ENCODE data around the gene PAXX. TPM values are rescaled to one million over a fixed set of nuclear protein-coding genes. Genes with fewer than 3 reads are reported as not detected.

Gene PAXX
- total RNA-seq, 1 experiment from 2014 or later, result 64.0 TPM

GRCh38 chr9:136977223-136977622, 15.0 kb upstream of the PAXX start, which contains the start of gene PTGDS:
PTGDS (plus strand) TSS chr9:136977504; CDS start chr9:136977579, 75 bp downstream.
- DNase-seq (ENCODE audit: low read depth, low spot score) (no peak), ATAC-seq (peak; percentile 12)
- intact Hi-C loops (cut with micrococcal nuclease; ENCODE audit: unreplicated experiment), result no loop called here
- in situ Hi-C loops (cut with HindIII; ENCODE audit: low pct_unique_long_range_greater_than_20kb, low sequenced_read_pairs), result no loop called here
- H3K36me3 ChIP-seq (ENCODE audit: control insufficient read depth, insufficient read depth, low read length), result no peaks in the 10 kb centered on the region
- H3K4me3 ChIP-seq (ENCODE audit: low read depth in 2 of 2, low read length in 2 of 2), result peak within 1 kb of the TSS; percentile 51 to 54
- TF ChIP-seq, protein P1, sequence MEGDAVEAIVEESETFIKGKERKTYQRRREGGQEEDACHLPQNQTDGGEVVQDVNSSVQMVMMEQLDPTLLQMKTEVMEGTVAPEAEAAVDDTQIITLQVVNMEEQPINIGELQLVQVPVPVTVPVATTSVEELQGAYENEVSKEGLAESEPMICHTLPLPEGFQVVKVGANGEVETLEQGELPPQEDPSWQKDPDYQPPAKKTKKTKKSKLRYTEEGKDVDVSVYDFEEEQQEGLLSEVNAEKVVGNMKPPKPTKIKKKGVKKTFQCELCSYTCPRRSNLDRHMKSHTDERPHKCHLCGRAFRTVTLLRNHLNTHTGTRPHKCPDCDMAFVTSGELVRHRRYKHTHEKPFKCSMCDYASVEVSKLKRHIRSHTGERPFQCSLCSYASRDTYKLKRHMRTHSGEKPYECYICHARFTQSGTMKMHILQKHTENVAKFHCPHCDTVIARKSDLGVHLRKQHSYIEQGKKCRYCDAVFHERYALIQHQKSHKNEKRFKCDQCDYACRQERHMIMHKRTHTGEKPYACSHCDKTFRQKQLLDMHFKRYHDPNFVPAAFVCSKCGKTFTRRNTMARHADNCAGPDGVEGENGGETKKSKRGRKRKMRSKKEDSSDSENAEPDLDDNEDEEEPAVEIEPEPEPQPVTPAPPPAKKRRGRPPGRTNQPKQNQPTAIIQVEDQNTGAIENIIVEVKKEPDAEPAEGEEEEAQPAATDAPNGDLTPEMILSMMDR (IDR thresholded peaks at IDR 0.05), result no peak
- TF ChIP-seq POLR2AphosphoS5 (IDR thresholded peaks at IDR 0.05; ENCODE audit: low read depth, low read length) (no peak), TCF7L2 (IDR thresholded peaks at IDR 0.05; ENCODE audit: low read depth, low read length) (no peak), SIN3A (IDR thresholded peaks at IDR 0.05; ENCODE audit: borderline replicate concordance, insufficient read depth, low read depth, low read length) (no peak), REST (IDR thresholded peaks at IDR 0.05; ENCODE audit: insufficient read depth in 1 of 2, low read depth in 2 of 2, low read length in 1 of 2) (no peak)
- H3K27ac ChIP-seq (ENCODE audit: low read length), result no peak within 1 kb of the TSS
- no TSS peak for BruUV-seq (replicated peaks)
- no peaks in the 10 kb centered on the region for H3K9me3 ChIP-seq (ENCODE audit: control insufficient read depth, insufficient read depth, low read depth, low read length)
- H3K4me1 ChIP-seq (ENCODE audit: control insufficient read depth, insufficient read depth, low read length), result no peaks in the 10 kb centered on the region
- ChIA-PET POLR2A (no interaction called here), CTCF (no interaction called here)
- no peaks in the 10 kb centered on the region for H3K27me3 ChIP-seq (ENCODE audit: control insufficient read depth, insufficient read depth, low read length)

- Histone ChIP-seq H3K9me3 (ENCODE audit: control insufficient read depth, insufficient read depth, low read depth, low read length) (no peaks in the 10 kb centered on the region), H3K36me3 (ENCODE audit: control insufficient read depth, insufficient read depth, low read length) (no peaks in the 10 kb centered on the region), H3K4me1 (ENCODE audit: control insufficient read depth, insufficient read depth, low read length) (no peaks in the 10 kb centered on the region), H3K27me3 (ENCODE audit: control insufficient read depth, insufficient read depth, low read length) (no peaks in the 10 kb centered on the region), H3K27ac (ENCODE audit: low read length) (no peak overlapping the region), H3K4me3 (ENCODE audit: low read depth in 2 of 2, low read length in 2 of 2) (peak overlapping the region; percentile 51 to 54)
- intact Hi-C loops (cut with micrococcal nuclease; ENCODE audit: unreplicated experiment), result no loop called here
- ATAC-seq (peak; percentile 70), DNase-seq (ENCODE audit: low read depth, low spot score) (no peak)
- in situ Hi-C loops (cut with HindIII; ENCODE audit: low pct_unique_long_range_greater_than_20kb, low sequenced_read_pairs), result no loop called here
- TF ChIP-seq REST (IDR thresholded peaks at IDR 0.05; ENCODE audit: insufficient read depth in 1 of 2, low read depth in 2 of 2, low read length in 1 of 2), result no peak
- no peak for TF ChIP-seq TCF7L2 (IDR thresholded peaks at IDR 0.05; ENCODE audit: low read depth, low read length)
- TF ChIP-seq SIN3A (IDR thresholded peaks at IDR 0.05; ENCODE audit: borderline replicate concordance, insufficient read depth, low read depth, low read length), result no peak
- TF ChIP-seq POLR2AphosphoS5 (IDR thresholded peaks at IDR 0.05; ENCODE audit: low read depth, low read length), result no peak
- TF ChIP-seq, protein P1 (IDR thresholded peaks at IDR 0.05), result no peak
- ChIA-PET CTCF (interaction anchor here (0.6 to 1.2 kb wide), 2 partner anchors 29 to 184 kb away, joined by 3 read pairs; no protein-coding TSS in a partner anchor), POLR2A (no interaction called here)
- no TSS peak for BruUV-seq (replicated peaks)
Measured at GRCh38 chr9:136977649-136978072, 14.6 kb upstream of the PAXX start.

Data from Panc1 (cell line).